HepG2 (cell line): ENCODE results near the gene CDC42EP1. TPM values are rescaled to one million over a fixed set of nuclear protein-coding genes. Genes with fewer than 3 reads are reported as not detected.

Experiments used
- FOXC1 ChIP-seq: sonication (generic); formaldehyde crosslinking; IDR thresholded peaks from 2 replicates; pipeline ENCODE4 v1.8.0; 2022; ENCODE audit warnings: mild to moderate bottlenecking, missing genetic modification reagents, borderline replicate concordance
- HIVEP1 ChIP-seq: sonication (generic); formaldehyde crosslinking; IDR thresholded peaks from 2 replicates; pipeline ENCODE4 v1.4.0; 2020; ENCODE audit warnings: mild to moderate bottlenecking, missing genetic modification reagents
- ISX ChIP-seq: sonication (generic); formaldehyde crosslinking; conservative IDR thresholded peaks from 2 replicates; pipeline ENCODE4 v1.5.0; 2020; ENCODE audit warnings: missing genetic modification reagents
- MIER2 ChIP-seq: IDR thresholded peaks from 2 replicates; pipeline ENCODE4 v1.6.1; 2016; ENCODE audit warnings: missing biosample characterization, missing genetic modification reagents
- NFIB ChIP-seq: sonication (generic); formaldehyde crosslinking; IDR thresholded peaks from 2 replicates; pipeline ENCODE4 v1.9.0; 2021; ENCODE audit warnings: missing genetic modification reagents, mild to moderate bottlenecking, borderline replicate concordance
- SNAPC2 ChIP-seq: sonication (generic); formaldehyde crosslinking; IDR thresholded peaks from 2 replicates; pipeline ENCODE4 v1.8.1; 2022; ENCODE audit warnings: mild to moderate bottlenecking, missing genetic modification reagents
- TAF15 ChIP-seq: fragments of 200-400 bp; formaldehyde crosslinking; IDR thresholded peaks from one replicate; pipeline ENCODE4 v1.6.1; 2018; ENCODE audit warnings: mild to moderate bottlenecking, low read depth, low read length; ENCODE audit not compliant: poor library complexity, severe bottlenecking
- U2AF1 ChIP-seq: fragments of 200-400 bp; formaldehyde crosslinking; optimal IDR thresholded peaks from 2 replicates; pipeline ENCODE3; 2017; ENCODE audit warnings: mild to moderate bottlenecking, low read depth, low read length
- ZBTB20 ChIP-seq: sonication (generic); formaldehyde crosslinking; IDR thresholded peaks from 2 replicates; pipeline ENCODE4 v1.8.1; 2023; ENCODE audit warnings: missing genetic modification reagents, low read depth, mild to moderate bottlenecking, borderline replicate concordance
- ZNF343 ChIP-seq: sonication (generic); formaldehyde crosslinking; IDR thresholded peaks from 2 replicates; pipeline ENCODE4 v1.4.0; 2020; ENCODE audit warnings: mild to moderate bottlenecking, missing genetic modification reagents
- ZNF781 ChIP-seq: sonication (generic); formaldehyde crosslinking; IDR thresholded peaks from 2 replicates; pipeline ENCODE4 v1.5.1; 2020; ENCODE audit warnings: borderline replicate concordance, mild to moderate bottlenecking, missing genetic modification reagents; ENCODE audit errors: not compliant biosample characterization
- ZSCAN20 ChIP-seq: sonication (generic); formaldehyde crosslinking; IDR thresholded peaks from 2 replicates; pipeline ENCODE4 v1.4.0; 2020; ENCODE audit warnings: missing genetic modification reagents, mild to moderate bottlenecking, borderline replicate concordance
- polyA plus RNA-seq, 8 experiments: library from polyadenylated mRNA; depleted of rRNA in 3 of 8; stranded (reverse) in 7 of 8; unstranded in 1 of 8; fragments of >200 nt; fragmentation: Illumina TruSeq in 4 of 8; extraction: Trizol in 4 of 8; gene quantifications; 2 replicates each; pipeline versions ENCODE4 v1.2.1 to v1.2.3, GENCODE V29; 2011 to 2016; ENCODE audit warnings: low read depth in 4 of 8, missing spikeins in 1 of 8, mixed read lengths in 1 of 8; ENCODE audit not compliant: insufficient read depth in 1 of 8
- total RNA-seq, 5 experiments: library from RNA; depleted of rRNA; stranded (reverse); fragments of >200 nt; fragmentation: Illumina TruSeq; extraction: Trizol; gene quantifications; 2 replicates each; pipeline ENCODE4 v1.2.3, GENCODE V29; 2016; ENCODE audit warnings: low read depth in 1 of 5
- TF ChIP-seq, protein P1 (sequence below): IDR thresholded peaks from 2 replicates; pipeline ENCODE4 v1.6.1; 2016; ENCODE audit warnings: missing biosample characterization, missing genetic modification reagents, low read depth
- TF ChIP-seq, protein P2 (sequence below): sonication (generic); formaldehyde crosslinking; IDR thresholded peaks from 2 replicates; pipeline ENCODE4 v1.5.1; 2020; ENCODE audit warnings: mild to moderate bottlenecking, missing genetic modification reagents, moderate library complexity
- TF ChIP-seq, protein P3 (sequence below): sonication (generic); formaldehyde crosslinking; IDR thresholded peaks from 2 replicates; pipeline ENCODE4 v1.5.1; 2020; ENCODE audit warnings: missing genetic modification reagents, mild to moderate bottlenecking, borderline replicate concordance
- TF ChIP-seq, protein P4 (sequence below): sonication (generic); formaldehyde crosslinking; conservative IDR thresholded peaks from 2 replicates; pipeline ENCODE4 v1.4.0; 2020; ENCODE audit warnings: mild to moderate bottlenecking, missing genetic modification reagents, moderate library complexity

CDC42EP1 gene
- total and polyA plus RNA-seq, 2 of the 13 experiments (the other 11 are each of a cell fraction or from before 2014, with no cell fraction given): 17.1 to 29.5 TPM

DNA sequence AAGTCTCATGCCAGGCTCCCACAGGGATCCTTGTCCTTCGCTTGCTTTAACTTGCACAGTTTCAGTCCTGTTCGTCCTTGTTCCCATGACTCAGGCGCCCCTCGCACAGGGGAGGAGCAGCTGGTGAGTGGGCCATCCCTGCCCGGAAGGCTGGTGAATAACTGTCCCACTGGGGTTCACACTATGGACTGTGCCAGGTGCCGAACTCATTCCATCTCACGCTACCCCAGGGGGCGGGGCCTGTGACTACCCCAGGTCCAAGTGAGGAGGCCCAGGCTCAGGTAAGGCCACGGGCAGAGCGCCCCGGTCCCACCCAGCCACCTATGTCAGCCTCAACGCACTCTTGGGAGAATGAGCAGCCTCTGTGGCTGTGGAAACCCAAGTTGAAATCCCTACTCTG is 33.9 kb upstream of the CDC42EP1 start (continued):
- TF ChIP-seq TAF15 (no peak), FOXC1 (CRISPR knock-in tag) (no peak), ZNF343 (no peak), ISX (no peak), ZBTB20 (no peak), ZSCAN20 (CRISPR knock-in tag) (no peak), U2AF1 (peak; percentile 20), MIER2 (CRISPR knock-in tag) (no peak), NFIB (CRISPR knock-in tag) (no peak), ZNF781 (CRISPR knock-in tag) (no peak), HIVEP1 (CRISPR knock-in tag) (peak; percentile 51; the same call in 1 of the 2 replicates), SNAPC2 (CRISPR knock-in tag) (no peak)
- TF ChIP-seq, protein P1, sequence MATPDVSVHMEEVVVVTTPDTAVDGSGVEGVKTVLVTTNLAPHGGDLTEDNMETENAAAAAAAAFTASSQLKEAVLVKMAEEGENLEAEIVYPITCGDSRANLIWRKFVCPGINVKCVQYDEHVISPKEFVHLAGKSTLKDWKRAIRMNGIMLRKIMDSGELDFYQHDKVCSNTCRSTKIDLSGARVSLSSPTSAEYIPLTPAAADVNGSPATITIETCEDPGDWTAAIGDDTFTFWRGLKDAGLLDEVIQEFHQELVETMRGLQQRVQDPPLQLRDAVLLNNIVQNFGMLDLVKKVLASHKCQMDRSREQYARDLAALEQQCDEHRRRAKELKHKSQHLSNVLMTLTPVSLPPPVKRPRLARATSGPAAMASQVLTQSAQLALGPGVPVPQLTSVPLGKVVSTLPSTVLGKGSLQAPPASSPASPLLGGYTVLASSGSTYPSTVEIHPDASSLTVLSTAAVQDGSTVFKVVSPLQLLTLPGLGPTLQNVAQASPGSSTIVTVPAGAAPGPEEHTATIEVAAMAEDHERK (CRISPR knock-in tag): no peak
- TF ChIP-seq, protein P2, sequence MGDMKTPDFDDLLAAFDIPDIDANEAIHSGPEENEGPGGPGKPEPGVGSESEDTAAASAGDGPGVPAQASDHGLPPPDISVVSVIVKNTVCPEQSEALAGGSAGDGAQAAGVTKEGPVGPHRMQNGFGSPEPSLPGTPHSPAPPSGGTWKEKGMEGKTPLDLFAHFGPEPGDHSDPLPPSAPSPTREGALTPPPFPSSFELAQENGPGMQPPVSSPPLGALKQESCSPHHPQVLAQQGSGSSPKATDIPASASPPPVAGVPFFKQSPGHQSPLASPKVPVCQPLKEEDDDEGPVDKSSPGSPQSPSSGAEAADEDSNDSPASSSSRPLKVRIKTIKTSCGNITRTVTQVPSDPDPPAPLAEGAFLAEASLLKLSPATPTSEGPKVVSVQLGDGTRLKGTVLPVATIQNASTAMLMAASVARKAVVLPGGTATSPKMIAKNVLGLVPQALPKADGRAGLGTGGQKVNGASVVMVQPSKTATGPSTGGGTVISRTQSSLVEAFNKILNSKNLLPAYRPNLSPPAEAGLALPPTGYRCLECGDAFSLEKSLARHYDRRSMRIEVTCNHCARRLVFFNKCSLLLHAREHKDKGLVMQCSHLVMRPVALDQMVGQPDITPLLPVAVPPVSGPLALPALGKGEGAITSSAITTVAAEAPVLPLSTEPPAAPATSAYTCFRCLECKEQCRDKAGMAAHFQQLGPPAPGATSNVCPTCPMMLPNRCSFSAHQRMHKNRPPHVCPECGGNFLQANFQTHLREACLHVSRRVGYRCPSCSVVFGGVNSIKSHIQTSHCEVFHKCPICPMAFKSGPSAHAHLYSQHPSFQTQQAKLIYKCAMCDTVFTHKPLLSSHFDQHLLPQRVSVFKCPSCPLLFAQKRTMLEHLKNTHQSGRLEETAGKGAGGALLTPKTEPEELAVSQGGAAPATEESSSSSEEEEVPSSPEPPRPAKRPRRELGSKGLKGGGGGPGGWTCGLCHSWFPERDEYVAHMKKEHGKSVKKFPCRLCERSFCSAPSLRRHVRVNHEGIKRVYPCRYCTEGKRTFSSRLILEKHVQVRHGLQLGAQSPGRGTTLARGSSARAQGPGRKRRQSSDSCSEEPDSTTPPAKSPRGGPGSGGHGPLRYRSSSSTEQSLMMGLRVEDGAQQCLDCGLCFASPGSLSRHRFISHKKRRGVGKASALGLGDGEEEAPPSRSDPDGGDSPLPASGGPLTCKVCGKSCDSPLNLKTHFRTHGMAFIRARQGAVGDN (CRISPR knock-in tag): peak; percentile 60
- TF ChIP-seq, protein P3, sequence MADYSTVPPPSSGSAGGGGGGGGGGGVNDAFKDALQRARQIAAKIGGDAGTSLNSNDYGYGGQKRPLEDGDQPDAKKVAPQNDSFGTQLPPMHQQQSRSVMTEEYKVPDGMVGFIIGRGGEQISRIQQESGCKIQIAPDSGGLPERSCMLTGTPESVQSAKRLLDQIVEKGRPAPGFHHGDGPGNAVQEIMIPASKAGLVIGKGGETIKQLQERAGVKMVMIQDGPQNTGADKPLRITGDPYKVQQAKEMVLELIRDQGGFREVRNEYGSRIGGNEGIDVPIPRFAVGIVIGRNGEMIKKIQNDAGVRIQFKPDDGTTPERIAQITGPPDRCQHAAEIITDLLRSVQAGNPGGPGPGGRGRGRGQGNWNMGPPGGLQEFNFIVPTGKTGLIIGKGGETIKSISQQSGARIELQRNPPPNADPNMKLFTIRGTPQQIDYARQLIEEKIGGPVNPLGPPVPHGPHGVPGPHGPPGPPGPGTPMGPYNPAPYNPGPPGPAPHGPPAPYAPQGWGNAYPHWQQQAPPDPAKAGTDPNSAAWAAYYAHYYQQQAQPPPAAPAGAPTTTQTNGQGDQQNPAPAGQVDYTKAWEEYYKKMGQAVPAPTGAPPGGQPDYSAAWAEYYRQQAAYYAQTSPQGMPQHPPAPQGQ (CRISPR knock-in tag): no peak
- TF ChIP-seq, protein P4, sequence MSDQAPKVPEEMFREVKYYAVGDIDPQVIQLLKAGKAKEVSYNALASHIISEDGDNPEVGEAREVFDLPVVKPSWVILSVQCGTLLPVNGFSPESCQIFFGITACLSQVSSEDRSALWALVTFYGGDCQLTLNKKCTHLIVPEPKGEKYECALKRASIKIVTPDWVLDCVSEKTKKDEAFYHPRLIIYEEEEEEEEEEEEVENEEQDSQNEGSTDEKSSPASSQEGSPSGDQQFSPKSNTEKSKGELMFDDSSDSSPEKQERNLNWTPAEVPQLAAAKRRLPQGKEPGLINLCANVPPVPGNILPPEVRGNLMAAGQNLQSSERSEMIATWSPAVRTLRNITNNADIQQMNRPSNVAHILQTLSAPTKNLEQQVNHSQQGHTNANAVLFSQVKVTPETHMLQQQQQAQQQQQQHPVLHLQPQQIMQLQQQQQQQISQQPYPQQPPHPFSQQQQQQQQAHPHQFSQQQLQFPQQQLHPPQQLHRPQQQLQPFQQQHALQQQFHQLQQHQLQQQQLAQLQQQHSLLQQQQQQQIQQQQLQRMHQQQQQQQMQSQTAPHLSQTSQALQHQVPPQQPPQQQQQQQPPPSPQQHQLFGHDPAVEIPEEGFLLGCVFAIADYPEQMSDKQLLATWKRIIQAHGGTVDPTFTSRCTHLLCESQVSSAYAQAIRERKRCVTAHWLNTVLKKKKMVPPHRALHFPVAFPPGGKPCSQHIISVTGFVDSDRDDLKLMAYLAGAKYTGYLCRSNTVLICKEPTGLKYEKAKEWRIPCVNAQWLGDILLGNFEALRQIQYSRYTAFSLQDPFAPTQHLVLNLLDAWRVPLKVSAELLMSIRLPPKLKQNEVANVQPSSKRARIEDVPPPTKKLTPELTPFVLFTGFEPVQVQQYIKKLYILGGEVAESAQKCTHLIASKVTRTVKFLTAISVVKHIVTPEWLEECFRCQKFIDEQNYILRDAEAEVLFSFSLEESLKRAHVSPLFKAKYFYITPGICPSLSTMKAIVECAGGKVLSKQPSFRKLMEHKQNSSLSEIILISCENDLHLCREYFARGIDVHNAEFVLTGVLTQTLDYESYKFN: no peak
